ENCODE results near the gene PLEKHN1.

Gene PLEKHN1

DNA sequence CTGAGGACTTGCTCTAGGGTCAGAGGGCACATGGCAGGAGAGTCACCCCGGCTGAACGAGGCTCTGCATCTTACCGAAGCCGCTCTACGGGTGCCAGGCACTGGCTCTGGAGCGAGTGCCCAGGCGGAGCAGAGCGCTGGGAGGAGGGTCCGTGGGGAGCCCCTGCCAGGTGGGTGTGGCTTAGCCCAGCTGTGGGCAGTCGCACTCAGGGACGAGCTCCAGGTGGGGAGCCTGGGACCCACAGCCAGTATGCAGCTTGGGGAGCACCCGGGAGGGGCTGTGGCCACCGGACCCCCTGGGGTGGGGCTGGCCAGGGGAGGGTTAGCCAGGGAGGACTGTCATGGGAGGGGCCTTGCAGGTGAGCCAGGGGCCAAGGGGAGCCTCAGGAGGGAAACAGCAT is 57.4 kb downstream of the PLEKHN1 start:
- no peak for DNase-seq (ENCODE audit: low read depth in 1 of 2, low spot score in 1 of 2)

DNA sequence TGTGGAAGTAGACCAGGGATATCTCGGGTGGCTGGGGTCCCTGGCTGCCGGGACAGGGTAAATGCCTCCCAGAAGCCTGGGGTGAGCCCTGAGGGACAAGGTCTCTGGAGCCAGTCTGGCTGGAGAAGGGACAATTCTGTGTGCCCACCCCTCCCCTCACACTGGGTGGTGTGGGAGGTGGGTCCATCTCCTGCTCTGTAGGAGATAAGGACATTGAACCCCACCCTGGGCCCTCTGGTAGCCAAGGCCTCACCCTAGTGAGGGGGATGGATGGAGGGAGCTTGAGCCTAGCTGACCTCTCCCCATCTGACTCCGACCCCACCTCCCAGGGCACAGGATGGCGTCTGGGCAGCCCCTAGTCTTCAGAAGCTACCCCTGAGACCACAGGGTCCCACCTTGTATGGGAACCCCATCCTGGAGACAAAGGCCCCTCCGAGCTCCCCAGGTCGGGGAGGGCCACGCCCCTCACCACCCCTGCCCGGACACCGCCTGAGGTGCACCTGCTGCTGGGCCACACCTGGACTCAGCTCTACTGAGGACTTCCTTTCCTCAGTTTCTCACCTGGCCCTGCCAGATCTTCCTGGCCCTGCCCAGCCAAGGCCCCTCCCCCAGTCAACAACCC is 58.0 kb downstream of the PLEKHN1 start:
- DNase-seq (ENCODE audit: low read depth in 1 of 2, low spot score in 1 of 2) = no peak

DNA sequence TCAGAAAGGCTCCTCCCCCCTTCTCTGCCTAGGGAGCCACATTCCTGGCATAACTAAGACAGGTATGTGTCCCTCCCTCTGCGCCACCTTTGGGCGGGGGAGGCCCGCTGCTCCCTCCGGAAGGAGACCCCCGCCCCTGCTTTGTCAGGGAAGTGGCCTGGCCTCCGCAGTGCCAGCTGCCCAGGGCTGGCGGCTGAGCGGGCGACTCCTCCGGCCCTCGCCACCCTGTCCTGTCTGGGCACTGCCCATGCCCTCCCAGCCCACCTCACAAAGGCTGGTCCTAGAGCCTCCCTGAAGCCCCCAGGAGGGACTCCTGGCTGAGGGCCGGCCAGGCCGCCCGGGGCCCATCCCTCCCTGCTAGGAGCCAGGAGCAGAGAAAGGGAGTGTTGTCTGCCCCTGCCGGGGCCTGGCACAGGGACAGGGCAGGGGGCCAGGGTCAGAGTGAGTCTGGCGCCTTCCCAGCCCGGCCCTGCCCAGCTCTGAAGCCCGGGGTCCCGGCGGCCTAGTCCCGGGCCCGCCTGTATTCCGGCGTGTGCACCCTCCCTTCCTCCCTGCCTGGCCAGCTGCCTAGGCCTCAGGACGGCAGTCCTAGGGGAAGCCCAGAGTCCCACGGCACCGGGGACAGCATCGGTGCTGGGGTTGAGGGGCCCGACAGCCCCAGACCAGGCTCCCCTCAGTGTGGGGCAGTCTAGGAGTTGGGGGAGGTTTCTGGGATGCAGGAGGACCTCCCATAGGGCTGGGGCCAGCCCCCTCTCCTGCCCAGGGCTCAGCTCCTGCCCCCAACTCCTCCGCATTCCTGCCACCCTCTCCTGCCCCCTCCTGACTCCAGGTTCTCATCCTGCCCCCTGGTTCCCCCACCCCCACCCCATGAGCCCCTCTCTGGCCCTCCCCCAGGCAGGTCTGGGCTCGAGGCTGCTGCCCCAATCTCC is 58.8 kb downstream of the PLEKHN1 start:
- DNase-seq (ENCODE audit: low read depth in 1 of 2, low spot score in 1 of 2) = no peak

All from stimulated activated CD4-positive, alpha-beta T cell treated with anti-CD3 and anti-CD28 coated beads, Interleukin-15, amount 100 ng/mL, for 1 hour (primary cell).